ENCODE data around the gene UNCX.

The UNCX gene

DNA sequence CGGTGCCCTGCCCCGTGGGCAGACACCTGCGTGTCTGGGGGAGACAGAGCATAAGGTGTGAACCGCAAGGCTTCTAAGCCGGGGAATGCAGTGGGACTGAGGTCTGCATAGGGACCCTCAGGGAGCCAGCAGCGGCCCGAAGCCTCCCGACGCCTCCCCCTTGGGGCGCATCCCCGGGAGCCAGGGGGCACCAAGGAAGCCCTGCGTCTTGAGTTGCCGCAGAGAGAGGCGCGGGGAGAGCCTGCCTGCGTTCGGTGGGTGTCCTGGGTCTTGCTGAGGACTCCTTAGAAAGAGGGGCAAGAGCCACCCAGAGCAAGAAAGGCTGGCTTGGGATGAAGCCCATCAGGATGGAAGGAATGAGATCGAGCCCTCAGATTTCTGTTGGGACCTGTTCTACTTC is 18.2 kb upstream of the UNCX start:
- FAIRE-seq = no peak
- DNase-seq (ENCODE audit: low spot score) = no peak

DNA sequence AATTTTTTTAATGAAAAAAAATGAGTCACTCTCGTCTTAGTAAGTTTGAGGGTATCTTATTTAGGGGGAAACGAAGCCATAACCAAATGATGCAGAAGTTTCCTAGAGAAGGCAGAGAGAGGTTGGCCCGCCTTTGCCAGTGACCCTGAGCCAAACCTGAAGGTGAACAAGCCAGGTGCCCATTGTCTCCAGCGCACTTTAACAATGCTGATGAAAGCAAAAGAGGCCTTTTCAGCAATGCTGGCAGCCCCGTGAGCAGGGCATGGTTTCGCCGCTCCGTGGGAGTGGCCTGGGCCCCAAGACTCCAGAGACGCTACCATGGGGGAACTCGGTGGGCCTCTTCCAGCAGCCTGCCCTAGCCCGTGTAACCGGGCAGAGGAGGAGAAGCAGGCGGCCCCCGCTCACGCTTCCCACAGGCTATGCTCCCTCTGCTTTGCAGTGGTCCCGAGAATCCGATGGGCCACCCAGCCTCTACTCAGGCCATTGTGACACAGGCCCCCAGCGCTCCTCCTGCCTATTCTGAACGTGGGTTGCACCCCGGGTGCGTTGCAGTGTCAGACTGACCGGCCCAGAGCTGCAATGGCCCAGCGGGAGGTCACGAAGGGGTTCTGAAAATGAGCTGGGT is 14.0 kb upstream of the UNCX start:
- FAIRE-seq (no peak), DNase-seq (ENCODE audit: low spot score) (no peak)

DNA sequence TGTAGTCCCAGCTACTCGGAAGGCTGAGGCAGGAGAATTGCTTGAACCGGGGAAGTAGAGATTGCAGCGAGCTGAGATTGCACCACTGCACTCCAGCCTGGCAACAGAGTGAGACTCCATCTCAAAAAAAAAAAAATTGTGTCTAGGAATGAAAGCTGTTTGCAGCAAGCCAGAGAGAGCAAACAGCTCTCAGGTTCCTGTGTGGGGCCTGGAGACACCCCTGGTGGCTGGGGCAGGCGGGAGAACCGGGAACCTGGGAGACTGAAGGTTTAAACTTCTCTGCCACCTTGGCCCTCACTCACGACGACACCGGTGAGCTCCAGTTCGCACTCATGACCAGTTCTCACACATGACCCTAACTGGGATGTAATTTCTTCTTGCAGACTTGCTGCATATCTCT is 13.2 kb upstream of the UNCX start:
- FAIRE-seq = no peak
- DNase-seq (ENCODE audit: low spot score) = no peak

DNA sequence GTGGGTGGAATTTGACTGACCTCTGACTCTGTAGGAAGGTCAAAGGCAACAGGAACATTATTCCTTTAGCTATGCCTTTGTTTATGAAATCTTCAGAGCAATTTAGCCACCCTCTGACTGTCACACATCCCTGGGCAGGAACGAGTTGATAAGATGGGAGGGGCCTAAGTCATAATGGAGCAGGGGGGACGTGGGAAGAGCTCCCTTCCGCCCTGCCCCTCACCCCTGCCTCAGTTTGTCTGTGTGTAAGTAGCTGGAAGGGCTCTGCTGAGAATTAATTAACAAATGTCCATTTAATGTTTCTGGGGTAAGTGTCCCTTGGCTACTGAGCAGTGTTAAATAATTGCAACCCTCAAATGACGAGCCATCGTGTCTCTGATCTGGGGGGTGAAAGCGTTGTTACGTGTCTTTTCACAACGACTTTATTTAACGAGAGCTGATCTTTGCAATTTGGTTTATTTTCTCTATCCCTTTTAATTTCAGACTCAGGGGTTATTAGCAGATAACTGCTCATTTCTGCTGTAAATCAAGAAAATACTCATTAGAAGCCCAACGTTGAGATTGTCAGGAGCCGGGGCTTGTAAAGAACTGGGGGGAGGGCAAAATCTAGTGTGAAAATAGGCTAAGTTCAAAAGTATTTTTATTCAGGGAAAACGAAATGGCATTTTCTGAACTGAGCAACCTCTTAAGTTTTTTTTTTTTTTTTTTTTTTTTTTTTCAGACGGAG is 12.5 kb upstream of the UNCX start:
- FAIRE-seq = peak; percentile 97
- no peak for DNase-seq (ENCODE audit: low spot score)

DNA sequence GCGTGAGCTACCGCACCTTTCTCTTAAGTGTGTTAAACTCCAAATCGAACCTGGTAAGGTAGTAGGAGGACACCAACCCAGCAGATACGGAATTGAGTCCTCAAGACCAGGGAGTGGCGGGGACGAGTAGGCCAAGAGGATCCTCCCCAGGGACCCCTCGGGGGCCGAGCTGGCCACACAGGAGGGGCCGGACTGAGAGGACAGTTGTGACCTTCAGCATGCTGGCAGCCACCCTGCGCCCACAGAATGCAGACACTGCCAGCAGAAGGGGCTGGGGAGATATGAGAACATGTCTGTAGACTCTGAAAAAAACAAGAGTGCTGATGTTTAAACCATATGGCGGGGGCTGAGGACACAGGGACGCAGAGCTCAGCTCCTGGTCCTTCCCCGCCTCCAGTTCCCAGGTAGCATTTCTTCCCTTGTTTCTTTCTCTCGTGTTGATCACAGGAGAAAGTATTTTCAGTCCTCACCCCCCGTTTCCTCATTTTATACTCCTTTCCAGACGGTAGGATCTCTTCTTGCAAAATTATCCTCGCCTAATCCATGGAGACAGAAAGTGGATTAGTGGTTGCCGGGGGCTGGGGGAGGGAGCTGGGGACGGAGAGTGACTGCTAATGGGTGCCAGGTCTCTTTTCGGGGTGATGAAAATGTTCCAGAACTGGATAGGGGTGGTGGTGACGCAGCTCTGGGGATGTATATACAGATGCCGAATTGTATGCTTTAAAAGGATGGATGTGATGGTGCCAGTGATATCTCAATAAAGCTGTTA is 11.5 kb upstream of the UNCX start:
- no peak for DNase-seq (ENCODE audit: low spot score)
- FAIRE-seq = peak; percentile 40

DNA sequence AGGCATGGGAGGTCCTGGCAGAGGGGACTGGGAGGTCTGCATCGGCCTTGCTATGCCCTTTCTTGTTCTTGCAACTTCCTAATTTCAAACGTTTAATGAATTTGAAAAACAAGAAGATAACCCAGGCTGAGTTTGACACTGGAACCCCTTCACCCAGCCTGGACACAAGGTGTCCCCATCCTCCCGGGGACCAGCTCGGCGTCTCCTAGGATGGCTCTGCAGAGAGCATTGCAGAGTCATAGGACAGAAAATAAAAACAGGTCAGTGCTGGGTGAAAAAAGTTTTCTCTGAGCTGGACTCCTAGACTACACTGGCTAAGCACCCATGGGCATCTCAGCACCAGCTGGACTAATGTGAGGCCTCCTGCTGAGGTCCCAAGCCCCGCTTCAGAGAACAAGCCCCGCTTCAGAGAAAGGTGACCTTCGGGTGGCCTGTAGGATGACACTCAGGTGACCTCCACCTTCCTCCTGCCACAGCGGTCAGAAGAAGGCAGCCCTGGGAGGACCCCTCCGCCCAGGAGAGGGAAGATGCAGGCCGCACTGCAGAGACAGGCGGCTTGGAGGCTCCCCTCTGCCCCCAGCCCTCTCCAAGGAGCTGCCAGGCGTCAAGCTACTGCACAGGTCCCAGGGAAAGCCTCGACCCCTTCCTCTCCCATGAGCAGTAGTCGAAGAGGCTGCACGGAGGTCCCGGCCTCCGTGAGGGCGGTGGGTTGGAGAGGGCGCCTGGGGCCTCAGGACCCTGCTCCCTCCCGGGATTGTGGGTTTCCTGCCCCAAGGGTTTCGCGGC is 9.3 kb upstream of the UNCX start:
- FAIRE-seq = peak; percentile 55

DNA sequence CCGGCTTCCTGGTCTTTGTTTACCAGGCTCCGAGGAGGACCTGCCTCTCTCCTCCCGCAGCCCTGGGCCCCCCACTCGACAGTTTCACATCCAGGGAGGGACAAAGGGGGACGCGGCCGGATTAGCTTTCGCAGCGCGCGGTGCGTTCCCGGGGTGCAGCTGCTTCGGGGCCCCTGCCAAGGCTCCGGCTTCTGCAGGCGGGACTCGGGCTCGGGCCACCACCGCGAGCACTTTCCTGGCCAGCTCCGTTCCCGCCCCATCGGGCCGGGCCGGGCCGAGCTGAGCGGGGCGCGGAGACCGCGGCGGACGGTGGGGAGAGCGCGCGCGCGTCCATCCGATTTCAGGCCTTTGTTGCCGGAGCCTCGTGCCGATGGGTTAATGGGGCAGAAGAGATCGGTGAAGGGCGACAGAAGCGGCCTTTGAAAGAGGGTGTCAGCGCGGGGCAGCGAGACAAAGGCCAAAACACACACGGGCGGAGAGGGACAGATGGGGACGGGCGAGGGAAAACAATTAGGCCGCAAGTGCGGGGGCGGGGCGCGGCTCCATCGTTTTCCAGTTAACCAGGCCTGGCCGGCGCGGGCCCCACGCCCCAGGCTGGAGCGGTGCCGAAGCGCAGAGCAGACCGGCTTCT is 8.5 kb upstream of the UNCX start:
- FAIRE-seq (peak; percentile 81), DNase-seq (ENCODE audit: low spot score) (no peak)

More for the DNA sequence above, 9.3 kb upstream of the UNCX start:
- no peak for DNase-seq (ENCODE audit: low spot score)

DNA sequence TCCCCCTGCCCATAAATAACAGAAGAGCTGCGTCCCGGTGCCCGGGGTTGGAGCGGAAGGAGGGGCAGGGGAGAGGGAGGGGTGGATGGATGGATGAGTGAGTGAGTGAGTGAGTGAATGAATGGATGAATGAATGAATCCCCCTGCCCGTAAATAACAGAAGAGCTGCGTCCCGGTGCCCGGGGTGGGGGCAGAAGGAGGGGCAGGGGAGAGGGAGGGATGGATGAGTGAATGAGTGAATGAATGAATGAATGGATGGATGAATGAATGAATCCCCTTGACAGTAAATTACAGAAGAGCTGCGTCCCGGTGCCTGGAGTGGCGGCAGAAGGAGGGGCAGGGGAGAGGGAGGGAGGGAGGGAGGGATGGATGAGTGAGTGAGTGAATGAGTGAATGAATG is 7.6 kb upstream of the UNCX start:
- peak; percentile 55 for FAIRE-seq
- no peak for DNase-seq (ENCODE audit: low spot score)

DNA sequence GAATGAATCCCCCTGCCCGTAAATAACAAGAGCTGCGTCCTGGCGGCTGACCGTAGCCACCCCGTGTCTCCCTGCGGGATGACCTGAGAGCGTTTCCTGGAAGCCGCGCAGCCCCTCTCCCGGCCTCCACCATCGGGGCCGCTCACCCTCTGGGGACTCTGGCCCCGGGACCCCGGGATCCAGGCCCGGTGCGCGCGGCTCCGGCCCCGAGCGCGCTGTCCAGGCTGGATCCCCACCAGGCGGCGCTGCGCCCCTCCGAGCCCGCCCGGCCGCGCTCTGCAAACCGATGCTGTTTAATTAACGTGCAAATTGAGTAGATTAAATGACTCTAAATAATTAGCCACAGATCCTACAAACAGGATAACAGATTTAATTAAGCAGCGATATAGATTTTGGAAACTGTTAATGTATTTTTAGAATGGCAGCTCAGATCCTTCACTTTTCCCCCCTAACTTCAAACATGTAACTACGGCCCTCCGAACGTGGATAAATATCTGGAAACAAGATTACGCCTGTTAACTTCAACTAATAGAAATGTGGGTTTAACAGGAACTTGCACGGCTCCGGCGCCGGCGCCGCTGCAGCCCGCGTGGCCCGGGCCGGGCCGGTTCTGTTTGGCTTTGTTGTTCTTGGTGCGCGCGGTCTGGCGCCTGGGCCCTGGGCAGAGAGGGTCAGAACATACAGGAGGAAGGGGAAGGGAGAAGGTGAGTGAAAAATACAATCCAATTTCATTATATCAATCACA is 7.1 kb upstream of the UNCX start:
- FAIRE-seq = peak; percentile 37
- DNase-seq (ENCODE audit: low spot score) = no peak

DNA sequence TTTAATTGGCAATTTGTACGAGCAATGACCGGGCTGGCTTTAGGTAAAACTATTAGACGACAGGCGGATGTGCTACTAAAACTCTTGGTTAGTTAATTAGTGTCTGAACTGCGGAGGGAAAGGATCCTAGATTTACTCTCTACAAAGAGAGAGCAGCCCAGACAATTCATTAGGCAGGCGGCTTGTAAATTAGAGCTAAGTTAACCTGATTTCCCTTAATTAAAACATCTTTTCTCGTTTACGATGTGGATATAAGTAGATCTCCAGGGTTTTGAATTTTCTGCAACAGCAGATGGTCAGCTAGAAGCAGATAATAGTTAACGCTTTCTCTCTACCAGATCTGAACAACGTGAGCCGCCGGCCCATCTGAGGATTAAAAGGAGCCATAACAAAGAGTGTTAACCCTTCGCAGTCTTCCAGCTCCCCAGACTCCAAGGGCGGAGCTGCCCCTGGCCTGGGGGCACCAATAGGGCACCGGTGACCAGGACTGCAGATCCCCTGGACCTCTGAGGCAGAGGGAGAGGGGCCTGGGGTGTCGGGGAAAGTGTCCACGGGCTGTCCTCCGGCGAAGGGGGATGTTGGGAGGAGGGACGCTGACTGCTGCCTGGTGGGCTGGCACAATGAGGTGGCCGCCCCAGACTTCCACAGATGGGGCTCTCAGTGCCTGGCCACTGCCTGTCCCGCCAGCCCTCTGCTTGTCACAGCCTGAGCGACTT is 6.3 kb upstream of the UNCX start:
- no peak for FAIRE-seq
- no peak for DNase-seq (ENCODE audit: low spot score)

DNA sequence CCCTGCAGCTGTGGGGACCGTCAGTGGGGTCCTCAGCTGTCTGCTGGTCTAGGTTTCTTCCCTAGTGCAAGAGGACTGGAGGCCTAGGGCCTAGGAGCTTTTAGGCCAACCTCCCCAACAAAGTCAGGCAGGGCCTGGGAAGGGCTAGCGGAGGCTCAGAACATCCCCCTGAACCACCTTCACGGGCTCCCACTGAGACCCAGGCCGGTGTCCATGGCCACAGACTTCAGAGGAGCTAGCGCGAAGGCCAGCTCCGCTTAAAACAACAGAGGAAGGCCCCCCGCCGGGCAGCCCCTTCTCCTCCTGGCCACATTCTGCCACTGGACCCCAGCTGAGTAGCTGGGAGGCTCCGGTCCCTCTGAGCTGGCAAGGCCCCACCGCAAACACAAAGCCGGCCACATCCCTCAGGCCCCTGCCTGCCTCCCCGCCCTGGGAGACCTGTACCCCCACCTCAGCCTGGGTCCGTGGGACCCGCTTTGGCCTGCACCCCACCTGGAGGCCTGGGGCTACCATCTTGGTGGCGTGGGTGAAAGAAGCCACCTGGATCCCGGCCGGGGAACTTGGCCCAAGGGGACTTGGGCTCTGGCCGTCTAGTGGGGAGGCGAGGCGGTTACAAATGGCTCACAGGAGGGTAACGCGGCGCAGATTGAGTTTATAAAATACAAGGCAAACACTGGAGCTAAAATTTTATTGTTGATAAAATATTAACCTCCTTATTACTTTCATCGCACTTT is 5.4 kb upstream of the UNCX start:
- DNase-seq (ENCODE audit: low spot score) (no peak), FAIRE-seq (no peak)

DNA sequence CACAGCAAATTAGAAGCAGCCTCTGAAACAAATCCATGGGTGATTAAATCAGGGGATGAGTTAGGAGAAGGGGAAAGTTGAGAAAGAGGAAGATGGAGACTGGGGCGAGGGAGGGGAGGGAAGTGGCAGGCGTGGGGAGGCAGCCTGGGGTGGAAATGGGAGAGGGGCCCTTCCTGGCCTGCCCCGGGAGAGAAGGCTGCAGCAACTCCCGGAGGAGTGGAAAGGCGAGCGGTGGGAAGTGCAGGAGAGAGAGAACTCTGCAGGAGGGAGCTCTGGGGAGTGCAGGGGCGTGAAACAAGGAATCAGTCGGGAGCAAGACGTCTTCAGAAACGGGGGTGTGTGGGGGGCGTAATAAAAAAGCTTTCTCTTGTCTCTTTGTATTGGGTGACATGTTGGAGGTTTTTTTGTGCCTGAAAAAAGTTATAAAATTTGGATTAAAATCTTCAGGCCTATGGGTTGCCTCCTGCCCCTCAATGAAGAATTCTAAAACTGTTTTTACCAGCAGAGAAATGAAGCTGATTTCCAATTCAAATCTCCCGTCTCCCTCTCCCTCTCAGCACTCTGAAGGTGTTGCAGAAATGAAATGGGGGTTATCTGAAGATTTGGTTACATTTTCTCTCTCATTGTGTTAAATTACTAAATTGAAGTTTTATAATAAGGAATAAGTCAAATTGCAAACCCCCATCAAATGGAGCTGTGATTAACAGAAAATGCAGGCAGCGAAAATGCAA is 4.7 kb upstream of the UNCX start:
- DNase-seq (ENCODE audit: low spot score) (no peak), FAIRE-seq (no peak)

DNA sequence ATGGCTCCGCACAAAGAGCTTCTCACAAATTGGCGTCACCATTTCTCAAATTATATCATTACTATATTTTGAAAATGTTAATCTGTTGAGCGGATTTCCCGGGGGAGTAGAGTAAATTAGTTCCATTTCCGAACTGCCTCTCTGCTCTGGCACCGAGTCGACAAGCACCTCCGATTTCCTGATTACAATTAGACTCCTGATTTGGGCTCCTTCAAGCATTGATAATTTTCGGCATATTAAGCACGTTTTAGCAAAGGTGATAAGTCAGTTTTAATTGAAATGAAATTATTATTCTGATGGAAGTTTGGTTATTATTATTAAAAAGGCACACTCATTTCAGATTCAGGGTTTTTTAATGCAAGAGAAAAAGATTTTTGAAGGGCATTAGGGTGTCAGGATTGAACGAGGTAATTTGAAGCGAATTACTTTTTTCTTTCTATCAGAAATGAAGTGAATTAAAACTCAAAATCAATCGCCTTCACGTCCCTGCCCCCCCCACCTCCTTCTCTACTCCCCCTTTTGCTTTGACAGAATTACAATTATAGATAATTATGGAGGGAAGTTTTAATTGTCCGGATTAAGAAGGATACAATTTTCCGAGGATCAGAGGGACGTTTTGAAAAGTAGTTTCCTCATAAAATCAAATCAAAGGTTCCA is 4.0 kb upstream of the UNCX start:
- DNase-seq (ENCODE audit: low spot score) = no peak
- FAIRE-seq = no peak

DNA sequence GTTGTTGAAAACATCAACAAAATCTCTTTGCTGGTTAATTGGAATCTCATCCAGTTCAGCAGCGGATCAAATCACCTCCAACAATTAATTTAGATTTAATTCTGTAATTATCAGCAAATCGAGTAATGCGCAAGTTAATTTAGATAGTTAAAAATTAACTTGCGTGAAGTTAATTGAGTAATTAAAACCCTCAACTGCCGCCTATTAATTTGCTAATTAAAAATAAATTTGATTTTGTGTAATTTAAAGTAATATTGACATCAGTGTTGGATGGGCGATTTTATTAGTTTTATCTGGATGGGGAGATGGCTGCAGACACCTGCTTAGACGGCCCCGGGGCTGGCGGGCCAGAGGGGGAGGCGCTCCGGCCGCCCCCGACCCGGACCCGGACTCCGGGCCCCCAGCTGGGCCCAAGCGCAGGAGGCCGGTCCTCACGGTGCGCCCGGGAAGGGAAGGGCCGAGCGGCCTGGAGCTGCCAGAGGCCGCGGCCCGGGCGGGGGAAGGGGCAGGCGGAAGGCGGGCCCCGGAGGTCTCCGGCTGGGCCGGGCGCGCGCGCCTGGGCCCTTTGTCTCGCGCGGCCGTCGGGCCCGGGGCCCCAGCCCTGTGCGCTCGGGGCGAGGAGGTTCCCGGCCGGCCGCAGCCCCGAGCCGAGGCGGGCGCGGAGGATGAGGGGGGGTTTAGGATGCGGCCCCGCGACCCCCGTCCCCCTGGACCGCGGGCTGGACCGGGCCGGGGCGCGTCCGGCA is 3.3 kb upstream of the UNCX start:
- DNase-seq (ENCODE audit: low spot score) (no peak), FAIRE-seq (peak; percentile 23)

DNA sequence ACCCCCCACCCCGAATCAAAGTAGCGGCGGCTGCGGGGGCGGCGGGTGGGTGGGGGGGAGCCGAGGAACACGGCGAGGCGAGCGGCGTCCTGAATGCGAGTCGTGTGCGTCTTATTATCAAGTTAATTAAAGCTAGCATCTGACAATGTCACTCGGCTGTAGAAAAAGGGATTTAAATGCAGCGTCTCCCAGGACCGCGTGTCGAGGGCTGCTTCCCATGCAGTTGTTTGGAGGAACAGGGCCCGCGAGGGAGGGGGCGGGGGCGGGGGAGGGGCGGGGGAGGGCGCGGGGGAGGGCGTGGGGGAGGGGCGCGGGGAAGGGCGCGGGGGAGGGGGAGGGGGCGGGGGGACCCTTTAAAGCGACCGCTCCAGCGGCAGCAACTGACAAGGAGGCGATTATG is 2.7 kb upstream of the UNCX start:
- FAIRE-seq = no peak
- no peak for DNase-seq (ENCODE audit: low spot score)

DNA sequence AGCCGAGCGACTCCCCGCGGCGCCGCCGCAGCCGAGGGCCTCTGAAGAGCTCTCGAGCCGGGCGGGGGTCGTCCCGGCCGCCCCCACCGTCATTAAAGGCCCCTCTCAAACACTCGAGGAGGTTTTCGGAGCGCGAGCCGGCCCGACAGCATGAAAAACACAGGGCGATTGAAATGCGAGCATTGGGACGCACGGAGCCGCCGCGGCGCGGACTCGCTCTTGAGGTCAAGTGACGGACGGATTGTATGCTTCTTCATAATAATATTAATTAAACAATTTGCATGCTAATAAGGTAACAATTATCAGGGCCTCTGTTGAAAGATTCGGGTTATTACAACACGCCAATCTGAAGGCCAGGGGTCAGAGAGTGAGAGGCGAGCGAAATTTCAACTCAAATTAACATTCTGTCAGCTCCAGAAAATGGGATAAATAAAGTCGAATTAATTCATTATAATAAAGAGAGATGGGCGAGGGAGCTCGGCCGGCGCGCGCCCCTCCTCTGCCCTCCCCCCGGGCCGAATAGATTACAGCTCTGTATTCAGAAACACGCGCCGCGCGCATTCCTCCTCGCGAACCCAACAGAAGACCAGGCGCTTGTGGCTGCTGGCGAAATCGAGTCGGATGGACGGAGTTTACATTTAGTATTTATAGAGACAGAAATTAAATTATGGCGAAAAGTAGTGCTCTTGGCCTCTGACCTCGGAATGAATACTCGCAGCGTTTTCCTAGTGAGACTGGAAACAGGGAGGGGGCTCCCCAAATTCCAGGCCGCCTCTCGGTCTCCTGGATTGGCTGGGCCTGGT is 2.1 kb upstream of the UNCX start:
- no peak for FAIRE-seq

More for the DNA sequence above, 2.1 kb upstream of the UNCX start:
- no peak for DNase-seq (ENCODE audit: low spot score)
